ENCODE measurements around the gene RIOK1. TPM values are rescaled to one million over a fixed set of nuclear protein-coding genes. Genes with fewer than 3 reads are reported as not detected.

RIOK1 gene
- total RNA-seq, 1 experiment from 2014 or later = 39.0 TPM

- no peak overlapping the region for H2AFZ ChIP-seq (ENCODE audit: low read depth, low read length, poor library complexity, severe bottlenecking)
- H3K9ac ChIP-seq (ENCODE audit: low read length) = no peak overlapping the region
- no TSS peak for BruUV-seq (replicated peaks)
- ATAC-seq (no peak), DNase-seq (ENCODE audit: low read depth, low spot score) (no peak)
- H3K79me2 ChIP-seq (ENCODE audit: insufficient read depth, low read length) = no peaks in the 10 kb centered on the region
- no peak overlapping the region for H3K4me2 ChIP-seq (ENCODE audit: low read length)
- peaks cover 7 to 8% of the 10 kb centered on the region in 2 experiments for H3K4me1 ChIP-seq (ENCODE audit: control insufficient read depth in 1 of 2, insufficient read depth in 2 of 2, low read length in 2 of 2)
- TF ChIP-seq RAD21 (IDR thresholded peaks at IDR 0.05; ENCODE audit: low read depth) (no peak), MAX (IDR thresholded peaks at IDR 0.05) (no peak), YY1 (IDR thresholded peaks at IDR 0.05; ENCODE audit: extremely low read depth, insufficient replicate concordance, low read depth, low read length) (no peak)
- H3K4me3 ChIP-seq (replicated peaks in 1 of 2; ENCODE audit: low read depth in 1 of 2, low read length in 2 of 2) = no peak overlapping the region
- ChIA-PET RAD21 (ENCODE audit: low non-redundant PET in 1 of 2, low total read pairs in 2 of 2, uncharacterized antibody in 2 of 2, unreplicated experiment in 2 of 2) (no interaction called here), POLR2A (no interaction called here), CTCF (no interaction called here)
- no peaks in the 10 kb centered on the region for H3K9me3 ChIP-seq (ENCODE audit: control insufficient read depth in 1 of 2, insufficient read depth in 1 of 2, low read depth in 1 of 2, low read length in 2 of 2)
- no peak overlapping the region for H3K27ac ChIP-seq (ENCODE audit: low read depth, low read length)
- H3K27me3 ChIP-seq (ENCODE audit: insufficient read depth, low read length) = no peaks in the 10 kb centered on the region
- no peaks in the 10 kb centered on the region for H4K20me1 ChIP-seq (ENCODE audit: insufficient read depth)
- H3K36me3 ChIP-seq (ENCODE audit: control insufficient read depth in 1 of 2, insufficient read depth in 2 of 2, low read length in 2 of 2) = no peaks in the 10 kb centered on the region
- no peaks in the 10 kb centered on the region for H3K9me2 ChIP-seq (ENCODE audit: insufficient read depth)
- intact Hi-C loops (cut with micrococcal nuclease) = no loop called here
These were observed 71.8 kb downstream of the RIOK1 start for GRCh38 chr6:7461416-7461815.

- Histone ChIP-seq H3K4me1 (ENCODE audit: control insufficient read depth in 1 of 2, insufficient read depth in 2 of 2, low read length in 2 of 2) (peaks cover 15 to 26% of the 10 kb centered on the region in 2 experiments), H3K27ac (ENCODE audit: low read depth, low read length) (no peak overlapping the region), H3K9ac (ENCODE audit: low read length) (no peak overlapping the region), H3K4me2 (ENCODE audit: low read length) (peak overlapping the region; percentile 13; the same call in 1 of the 2 replicates), H3K27me3 (ENCODE audit: insufficient read depth, low read length) (no peaks in the 10 kb centered on the region), H3K79me2 (ENCODE audit: insufficient read depth, low read length) (no peaks in the 10 kb centered on the region), H4K20me1 (ENCODE audit: insufficient read depth) (no peaks in the 10 kb centered on the region), H3K4me3 (replicated peaks in 1 of 2; ENCODE audit: low read depth in 1 of 2, low read length in 2 of 2) (no peak overlapping the region), H3K9me2 (ENCODE audit: insufficient read depth) (no peaks in the 10 kb centered on the region), H2AFZ (ENCODE audit: low read depth, low read length, poor library complexity, severe bottlenecking) (peak overlapping the region; percentile 76), H3K36me3 (ENCODE audit: control insufficient read depth in 1 of 2, insufficient read depth in 2 of 2, low read length in 2 of 2) (no peaks in the 10 kb centered on the region), H3K9me3 (ENCODE audit: control insufficient read depth in 1 of 2, insufficient read depth in 1 of 2, low read depth in 1 of 2, low read length in 2 of 2) (no peaks in the 10 kb centered on the region)
- ATAC-seq (no peak), DNase-seq (ENCODE audit: low read depth, low spot score) (no peak)
- ChIA-PET RAD21 (ENCODE audit: low non-redundant PET in 1 of 2, low total read pairs in 2 of 2, uncharacterized antibody in 2 of 2, unreplicated experiment in 2 of 2) (no interaction called here), CTCF (no interaction called here), POLR2A (no interaction called here)
- TF ChIP-seq SRF (IDR thresholded peaks at IDR 0.05; ENCODE audit: low read depth) (no peak), TCF7L2 (IDR thresholded peaks at IDR 0.05; ENCODE audit: borderline replicate concordance, extremely low read depth, insufficient read depth, insufficient read length) (peak; percentile 82), EZH2phosphoT487 (IDR thresholded peaks at IDR 0.05; ENCODE audit: borderline replicate concordance) (no peak)
- intact Hi-C loops (cut with micrococcal nuclease) = no loop called here
- no TSS peak for BruUV-seq (replicated peaks)
These were observed 74.2 kb downstream of the RIOK1 start for GRCh38 chr6:7463785-7464184.
